H54 (cell line): Measurements from ENCODE around the gene AGPAT2.
A peak's percentile ranks its signal among the peaks of the same experiment; 100 is the strongest.
"Not testable (repeated sequence)": the region's sequence is repeated elsewhere in the genome, so short reads cannot be mapped to it uniquely, and the experiment has no call there.

Experiments used
- DNase-seq: peaks from one replicate; pipeline ENCODE4 v3.0.0; 2011; ENCODE audit warnings: low spot score, mixed read lengths; ENCODE audit not compliant: insufficient read length
- FAIRE-seq: peaks from 3 replicates; lab custom pipeline; 2011; peaks lifted over from hg19 to GRCh38; lab: Jason Lieb, UNC
- POLR2A ChIP-seq: IDR thresholded peaks from 2 replicates; pipeline ENCODE4 v1.6.1; 2011; ENCODE audit warnings: low read depth, mild to moderate bottlenecking, low read length

AGPAT2 gene

DNA sequence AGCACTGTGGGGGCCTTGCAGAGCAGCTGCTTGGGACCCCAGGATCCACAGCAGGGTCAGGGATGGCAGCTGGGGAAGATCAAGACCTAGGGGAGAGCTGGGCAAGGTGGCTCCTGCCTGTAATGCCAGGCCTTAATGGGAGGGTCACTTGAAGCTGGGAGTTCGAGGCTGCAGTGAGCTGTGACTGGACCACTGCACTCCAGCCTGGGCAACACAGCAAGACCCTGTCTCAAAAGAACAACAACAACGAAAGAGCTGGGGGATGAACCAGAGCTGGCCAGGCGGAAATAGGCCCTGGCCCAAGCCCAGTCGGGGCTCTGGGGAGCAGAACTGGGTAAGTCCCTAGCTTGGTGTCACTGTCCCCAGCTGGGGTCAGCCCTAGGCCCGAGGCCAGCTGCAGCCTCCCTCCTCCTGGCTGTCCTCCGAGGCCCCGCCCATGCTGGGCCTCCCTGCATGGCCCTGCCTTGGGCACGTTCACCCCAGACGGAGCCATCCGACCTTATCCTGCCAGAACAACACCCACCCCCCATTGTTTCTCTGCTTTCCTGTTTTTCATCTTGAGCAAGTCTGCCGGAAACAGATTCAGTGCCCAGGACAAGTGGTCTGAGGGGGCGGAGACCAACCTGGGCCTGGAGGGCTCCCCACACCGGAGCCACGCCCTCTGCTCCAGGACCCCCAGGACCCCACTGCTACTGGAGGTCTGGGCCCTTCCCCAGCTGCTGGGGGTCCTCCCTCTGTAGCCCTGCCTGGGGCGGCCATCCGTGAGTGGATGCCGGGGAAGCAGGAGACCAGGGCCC, 27.0 kb upstream of the AGPAT2 start:
- no peak for TF ChIP-seq POLR2A
- DNase-seq (no peak), FAIRE-seq (no peak)

DNA sequence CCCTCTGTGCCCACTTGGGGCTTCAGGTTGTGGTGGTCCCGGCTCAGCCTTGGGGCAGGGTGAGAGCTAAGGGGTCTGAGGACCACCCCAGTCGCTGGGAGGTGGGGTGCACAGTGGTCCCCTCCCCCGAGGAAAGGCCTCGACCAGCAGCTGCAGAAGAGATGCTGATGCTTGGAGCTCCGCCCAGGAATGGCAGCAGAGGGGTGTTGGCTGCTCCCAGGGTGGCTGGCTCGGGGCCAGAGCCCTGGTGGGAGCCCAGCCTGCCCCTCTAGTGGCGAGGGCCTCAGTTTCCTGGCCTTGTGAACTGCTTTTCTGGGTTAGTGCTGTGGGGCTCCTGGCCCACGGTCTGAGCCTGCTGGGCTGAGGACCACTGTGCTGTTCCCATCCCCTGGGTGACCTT, 26.3 kb upstream of the AGPAT2 start:
- FAIRE-seq, result no peak
- no peak for TF ChIP-seq POLR2A
- DNase-seq, result no peak

DNA sequence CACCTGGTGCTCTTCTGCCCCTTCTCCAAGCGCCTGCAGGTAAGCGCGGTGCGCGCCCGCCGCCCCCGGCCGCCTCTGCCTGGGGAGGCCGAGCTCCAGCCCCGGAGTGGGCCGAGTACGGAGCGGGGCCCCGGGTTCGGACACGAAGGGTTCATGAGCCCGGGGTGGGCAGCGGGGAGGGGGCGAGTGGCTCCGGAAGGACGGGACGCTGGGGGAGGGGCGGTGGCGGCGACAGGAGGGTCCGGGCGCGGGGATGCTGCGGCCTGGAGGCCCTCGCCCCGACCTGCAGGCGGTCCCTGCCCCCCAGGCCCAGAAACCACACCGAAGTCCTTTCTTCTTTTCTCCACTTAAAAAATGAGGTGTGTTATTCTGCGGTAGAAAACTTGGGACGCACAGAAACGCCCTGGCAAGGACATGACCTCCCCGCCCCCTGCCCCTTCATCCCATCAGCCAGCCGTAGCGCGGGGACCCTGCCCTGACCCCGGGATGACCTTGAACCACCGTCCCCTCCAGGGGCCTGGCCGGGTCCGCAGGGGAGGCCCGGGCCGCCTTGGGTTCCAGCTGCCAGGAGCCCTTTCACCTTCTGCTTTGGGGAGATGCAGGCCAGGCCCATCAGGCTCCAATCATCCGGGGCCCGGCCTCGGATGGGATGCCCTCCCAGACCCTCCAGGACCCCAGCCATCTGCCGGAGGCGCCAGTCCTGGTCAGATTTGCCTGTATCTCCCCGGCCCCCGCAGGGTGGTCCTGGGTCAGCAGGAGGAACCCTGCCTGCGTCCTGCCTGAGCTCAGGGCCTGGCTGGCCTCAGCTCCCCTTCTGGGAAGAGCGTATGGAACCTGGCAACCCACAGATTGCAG, 25.7 kb upstream of the AGPAT2 start:
- no peak for TF ChIP-seq POLR2A
- no peak for DNase-seq
- no peak for FAIRE-seq

DNA sequence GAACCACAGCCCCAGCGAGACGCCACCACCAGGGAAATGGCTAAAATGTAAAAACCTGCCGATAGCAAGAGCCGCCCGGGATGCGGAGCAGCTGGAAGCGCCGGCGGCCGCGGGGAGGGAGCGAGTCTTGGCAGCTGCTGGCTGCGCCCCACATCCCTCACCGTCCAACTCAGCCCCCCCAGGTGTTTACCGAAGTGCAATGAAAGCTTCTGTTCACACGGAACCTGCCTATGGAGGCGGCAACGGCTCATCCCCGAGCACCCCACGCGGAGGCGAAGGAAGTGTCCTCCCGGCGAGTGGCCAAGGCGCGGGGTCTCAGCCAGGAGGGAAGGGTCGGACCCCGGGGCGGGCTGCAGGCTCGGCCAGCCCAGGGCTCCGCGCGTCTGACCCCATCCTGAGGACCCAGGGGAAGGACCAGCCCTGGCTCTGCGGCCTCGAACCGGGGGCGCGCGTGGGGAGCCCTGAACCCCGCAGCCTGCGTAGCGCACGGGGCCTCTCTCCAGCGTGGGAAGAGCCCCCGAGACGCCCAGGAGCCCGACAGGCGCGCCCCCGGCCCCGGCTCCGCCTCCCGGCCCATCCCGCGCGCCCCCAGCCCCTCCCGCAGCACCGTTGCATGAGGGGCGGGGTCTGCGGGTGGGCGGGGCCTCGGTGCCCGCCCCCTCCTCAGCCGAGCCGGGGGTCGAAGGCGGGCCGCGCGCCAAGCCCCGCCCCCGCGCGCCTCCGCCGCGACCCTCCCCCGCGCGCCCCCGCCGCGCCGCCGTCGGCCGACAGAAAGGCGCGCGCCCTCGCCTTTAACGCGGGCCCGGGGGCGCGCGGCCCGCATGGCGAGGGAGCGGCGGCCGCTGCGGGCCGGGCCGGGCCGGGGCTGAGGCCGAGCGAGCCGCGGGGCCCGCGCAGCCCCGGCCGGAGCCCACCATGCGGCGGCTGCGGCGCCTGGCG, 24.8 kb upstream of the AGPAT2 start, which contains the start of gene DIPK1B:
Gene DIPK1B, plus strand, starts transcription at position 822 of the 939 bp plus-strand sequence. Its CDS starts 94 bp downstream, at position 916.
- no peak for TF ChIP-seq POLR2A
- DNase-seq (no peak), FAIRE-seq (no peak)

DNA sequence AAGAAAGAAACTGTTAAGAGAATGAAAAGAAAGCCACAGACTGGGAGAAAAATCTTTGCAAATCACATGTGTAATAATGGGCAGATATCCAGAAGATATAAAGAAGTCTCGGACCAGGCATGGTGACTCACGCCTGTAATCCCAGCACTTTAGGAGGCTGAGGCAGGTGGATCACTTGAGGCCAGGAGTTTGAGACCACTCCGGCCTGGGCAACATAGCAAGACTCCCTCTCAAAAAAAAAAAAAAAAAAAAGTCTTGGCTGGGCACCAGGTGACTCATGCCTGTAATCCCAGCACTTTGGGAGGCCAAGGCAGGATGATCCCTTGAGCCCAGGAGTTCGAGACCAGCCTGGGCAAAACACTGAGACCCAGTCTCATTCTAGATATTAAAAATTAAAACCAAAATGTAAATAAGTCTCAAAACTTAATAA, 24.0 kb upstream of the AGPAT2 start:
- not testable (repeated sequence) for DNase-seq, FAIRE-seq

DNA sequence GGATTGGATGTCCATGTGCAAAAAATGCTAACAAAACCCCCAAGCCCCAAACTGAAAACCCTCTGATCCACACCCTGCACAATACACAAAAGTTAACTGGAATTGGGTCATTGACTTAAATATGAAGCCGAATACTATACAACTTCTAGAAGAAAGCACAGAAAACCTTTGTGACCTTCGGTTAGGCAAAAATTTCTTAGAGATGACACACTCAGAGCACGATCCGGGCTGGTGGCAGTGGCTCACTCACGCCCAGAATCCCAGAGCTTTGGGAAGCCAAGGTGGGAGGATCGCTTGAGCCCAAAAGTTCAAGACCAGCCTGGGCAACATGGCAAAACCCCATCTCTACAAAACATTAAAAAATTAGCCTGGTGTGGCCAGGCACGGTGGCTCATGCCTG, 23.3 kb upstream of the AGPAT2 start:
- FAIRE-seq (peak; percentile 33), DNase-seq (peak; percentile 95)
- no peak for TF ChIP-seq POLR2A

DNA sequence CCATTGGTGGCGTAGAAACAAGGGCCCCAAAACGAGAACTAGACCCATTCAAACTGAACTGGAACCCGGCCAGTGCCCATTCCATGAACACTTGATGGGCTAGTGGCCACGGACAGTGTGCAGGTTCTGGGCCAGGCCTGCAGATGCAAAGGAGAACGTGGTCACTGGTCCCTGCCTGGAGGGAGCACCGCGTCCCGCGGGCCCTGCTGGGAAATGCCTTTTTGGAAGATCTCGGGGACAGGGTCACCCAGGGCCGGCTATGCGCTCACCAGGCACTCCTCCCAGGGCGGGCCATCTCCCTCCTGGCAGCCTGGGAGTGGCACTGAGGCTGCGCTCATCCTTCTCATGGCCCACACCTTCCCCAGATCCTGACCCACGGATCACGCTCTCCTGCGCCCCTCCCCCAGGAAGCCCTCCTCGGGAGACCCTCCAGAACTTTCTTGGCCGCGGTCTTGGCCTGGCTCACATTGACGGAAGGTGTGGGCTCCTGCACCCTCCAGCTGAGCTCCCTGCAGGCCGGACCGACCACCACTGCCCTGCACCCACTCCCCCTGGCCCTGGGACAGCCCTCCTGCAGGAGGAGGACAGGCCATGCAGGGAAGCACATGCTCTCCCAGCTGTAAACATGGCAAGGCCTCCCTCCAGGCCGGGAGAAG, 22.3 kb upstream of the AGPAT2 start:
- TF ChIP-seq POLR2A, result no peak
- FAIRE-seq, result no peak

DNA sequence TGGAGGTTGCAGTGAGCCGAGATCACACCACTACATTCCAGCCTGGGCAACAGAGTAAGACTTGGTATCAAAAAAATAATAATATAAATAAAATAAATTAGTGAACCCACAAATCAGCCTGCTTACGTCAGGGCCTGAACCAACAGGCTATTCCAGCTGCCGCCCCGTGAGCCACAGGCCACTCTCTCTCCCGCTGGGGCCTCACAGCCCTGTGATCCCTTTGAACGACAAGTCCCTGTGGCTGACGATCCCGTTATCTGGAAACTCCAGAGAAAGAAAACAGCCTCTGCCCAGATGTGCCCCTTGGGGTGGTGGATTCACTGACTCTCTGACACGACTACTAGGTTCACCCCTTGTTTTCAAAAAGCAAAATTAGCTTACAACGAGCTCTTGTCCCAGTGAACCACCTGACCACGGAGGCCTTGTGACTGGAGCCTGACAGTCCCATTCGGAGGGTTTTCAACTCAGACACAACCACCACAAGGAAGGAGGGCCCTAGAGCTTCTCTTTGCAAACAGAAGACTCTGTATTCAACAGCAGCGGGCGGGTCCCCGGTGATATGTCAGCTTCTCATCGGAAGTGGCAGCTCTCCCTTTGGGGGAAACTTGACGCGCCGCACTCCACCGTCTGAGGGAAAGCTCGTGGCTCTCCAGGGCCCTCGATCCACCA, 20.7 kb upstream of the AGPAT2 start:
- TF ChIP-seq POLR2A, result no peak
- DNase-seq (no peak), FAIRE-seq (no peak)

More for the DNA sequence above, 22.3 kb upstream of the AGPAT2 start:
- DNase-seq, result no peak

DNA sequence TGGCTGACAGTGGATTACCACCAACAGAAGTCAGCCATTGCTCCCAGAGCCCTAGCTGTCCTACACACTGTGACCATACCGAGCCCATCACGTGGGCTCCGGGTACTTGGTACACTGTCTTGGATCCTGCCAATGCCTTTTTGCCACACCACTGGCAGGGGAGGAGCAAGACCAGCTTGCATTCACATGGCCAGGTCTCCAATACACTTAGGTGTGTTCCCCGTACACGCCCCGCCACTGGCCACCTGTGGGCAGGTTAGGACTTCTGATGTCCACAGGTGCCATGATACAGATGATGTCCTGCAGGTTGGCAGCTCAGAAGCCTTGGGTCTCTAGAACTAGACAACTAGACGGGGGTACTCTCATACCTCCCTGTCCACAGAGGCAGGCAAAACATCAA, 19.8 kb upstream of the AGPAT2 start:
- DNase-seq (no peak), FAIRE-seq (no peak)
- no peak for TF ChIP-seq POLR2A

DNA sequence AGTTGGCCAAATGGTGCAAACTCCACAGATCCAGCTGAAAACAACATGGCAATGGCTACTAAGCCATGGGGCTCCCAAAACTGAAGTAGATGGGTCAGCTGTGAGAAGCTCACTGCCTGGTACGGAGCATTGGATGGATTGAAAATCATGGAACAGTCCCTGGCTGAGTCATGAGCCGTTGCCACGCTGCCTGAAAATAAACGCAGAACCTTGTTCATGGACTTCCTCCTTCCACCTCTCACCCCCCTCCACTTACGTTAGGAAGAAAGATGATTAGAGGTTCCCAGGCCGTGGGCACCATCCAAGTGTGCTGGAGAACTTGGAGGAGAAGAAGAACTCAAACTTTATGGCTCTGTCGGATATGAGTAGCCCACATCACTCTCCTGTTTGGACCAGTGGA, 18.3 kb upstream of the AGPAT2 start:
- DNase-seq, result no peak
- no peak for TF ChIP-seq POLR2A
- no peak for FAIRE-seq

DNA sequence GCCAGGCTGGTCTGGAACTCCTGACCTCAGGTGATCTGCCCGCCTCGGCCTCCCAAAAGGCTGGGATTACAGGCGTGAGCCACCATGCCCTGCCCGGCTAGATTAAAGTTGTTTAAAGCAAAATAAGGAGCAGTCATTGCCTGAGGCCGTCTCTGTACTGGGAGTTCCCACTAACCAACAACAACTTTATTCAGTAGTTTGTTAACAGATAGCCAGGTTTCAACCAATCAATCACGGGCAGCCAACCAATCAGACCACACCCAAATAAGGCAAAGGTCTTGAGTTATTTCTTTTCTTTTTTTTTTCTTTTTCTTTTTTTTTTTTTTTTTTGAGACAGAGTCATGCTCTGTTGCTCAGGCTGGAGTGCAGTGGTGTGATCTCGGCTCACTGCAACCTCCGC, 17.5 kb upstream of the AGPAT2 start:
- DNase-seq, FAIRE-seq: not testable (repeated sequence)

DNA sequence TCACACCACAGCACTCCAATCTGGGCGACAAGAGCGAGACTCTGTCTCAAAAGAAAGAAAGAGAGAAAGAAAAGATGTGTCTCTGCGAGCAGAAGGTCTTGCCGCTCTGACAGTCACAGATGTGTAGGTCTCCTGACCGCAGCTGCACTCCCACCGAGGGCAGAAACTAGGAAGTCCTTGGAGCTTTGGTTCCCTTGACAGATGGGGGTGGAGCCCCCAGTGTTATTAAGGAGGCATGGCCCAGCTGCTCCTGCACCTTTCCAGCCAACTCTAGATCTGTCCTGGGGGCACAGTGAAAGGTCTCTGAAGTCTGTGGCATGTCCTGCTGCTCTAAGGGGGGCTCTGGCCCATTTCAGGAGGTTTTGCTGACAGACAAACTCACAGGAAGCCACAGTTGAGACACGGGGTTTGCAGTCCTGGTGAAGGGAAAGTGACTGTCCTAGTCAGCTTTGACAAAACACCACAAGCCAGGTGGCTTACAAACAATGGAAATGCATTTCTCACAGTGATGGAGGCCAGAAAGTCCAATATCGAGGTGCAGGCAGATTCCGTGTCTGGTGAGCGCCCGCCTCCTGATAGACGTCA, 16.1 kb upstream of the AGPAT2 start:
- DNase-seq (no peak), FAIRE-seq (no peak)
- TF ChIP-seq POLR2A, result no peak
